ENCODE results near the gene TBCD. TPM values are rescaled to one million over a fixed set of nuclear protein-coding genes. Genes with fewer than 3 reads are reported as not detected.

The TBCD gene
- total RNA-seq, 1 experiment from 2014 or later: 17.4 TPM

GRCh38 chr17:82880620-82881323, 128.9 kb downstream of the TBCD start:
- DNase-seq (ENCODE audit: extremely low read depth, low read depth): no peak

DNA sequence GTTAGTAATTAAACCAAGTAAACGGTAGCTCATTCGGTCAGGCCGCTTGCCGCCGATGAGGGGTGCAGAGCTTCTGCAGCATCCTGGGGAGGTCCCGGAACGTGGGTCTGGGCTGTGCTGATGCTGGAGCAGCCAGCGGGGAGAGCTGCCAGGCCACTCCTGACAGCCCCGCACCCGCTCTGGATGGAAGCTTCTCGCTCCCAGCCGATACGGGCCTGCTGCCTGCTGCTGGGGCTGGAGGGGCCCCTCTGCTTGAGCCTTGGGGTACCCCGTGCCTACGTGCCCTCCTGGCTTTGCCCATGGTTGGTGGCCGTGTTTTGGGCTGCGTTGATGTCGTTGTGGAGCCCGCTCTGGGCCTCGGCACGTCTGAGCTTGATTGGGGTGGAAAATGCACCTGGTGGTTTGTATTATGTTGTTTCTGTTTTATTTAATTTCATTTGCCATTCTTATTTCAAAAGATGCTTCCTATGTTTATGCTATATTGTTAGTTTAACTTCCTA, 129.5 kb downstream of the TBCD start:
- no peak for DNase-seq (ENCODE audit: extremely low read depth, low read depth)

- no peak for DNase-seq (ENCODE audit: extremely low read depth, low read depth)
Measured at GRCh38 chr17:82881900-82882714, 130.2 kb downstream of the TBCD start.

DNA sequence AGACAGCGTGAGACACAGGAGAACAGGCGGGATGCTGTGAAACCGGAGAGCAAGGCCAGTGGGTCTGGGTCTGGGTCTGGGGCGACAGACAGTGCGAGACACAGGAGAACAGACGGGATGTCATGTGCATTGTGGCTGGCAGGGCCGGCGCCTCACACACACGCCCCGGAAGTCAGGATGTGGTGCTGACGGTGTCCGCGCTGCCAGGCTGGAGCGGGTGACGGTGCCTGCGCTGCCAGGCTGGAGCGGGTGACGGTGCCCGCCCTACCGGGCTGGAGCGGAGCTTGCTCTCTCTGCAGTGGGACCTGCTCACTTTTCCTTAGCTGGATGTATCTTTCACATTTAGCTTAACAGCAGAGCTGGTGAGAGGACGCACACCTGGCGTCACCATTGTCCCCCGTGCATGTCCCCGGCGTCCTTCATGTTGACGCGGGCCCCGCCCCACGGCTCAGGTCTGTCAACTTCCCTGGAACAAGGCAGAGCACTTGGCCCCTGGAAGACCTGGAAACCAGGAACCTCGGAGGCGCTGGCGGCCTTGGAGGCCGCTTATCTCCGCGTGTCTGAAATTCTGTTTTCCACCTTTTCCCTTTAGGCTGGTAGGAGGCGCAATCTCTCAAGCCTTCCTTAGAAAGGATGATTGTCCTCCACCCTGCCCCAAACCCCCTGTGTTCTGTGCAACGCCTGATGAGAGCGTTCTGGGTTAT, 131.0 kb downstream of the TBCD start:
- DNase-seq (ENCODE audit: extremely low read depth, low read depth): no peak

GRCh38 chr17:82883419-82884031, 131.7 kb downstream of the TBCD start:
- no peak for DNase-seq (ENCODE audit: extremely low read depth, low read depth)

DNA sequence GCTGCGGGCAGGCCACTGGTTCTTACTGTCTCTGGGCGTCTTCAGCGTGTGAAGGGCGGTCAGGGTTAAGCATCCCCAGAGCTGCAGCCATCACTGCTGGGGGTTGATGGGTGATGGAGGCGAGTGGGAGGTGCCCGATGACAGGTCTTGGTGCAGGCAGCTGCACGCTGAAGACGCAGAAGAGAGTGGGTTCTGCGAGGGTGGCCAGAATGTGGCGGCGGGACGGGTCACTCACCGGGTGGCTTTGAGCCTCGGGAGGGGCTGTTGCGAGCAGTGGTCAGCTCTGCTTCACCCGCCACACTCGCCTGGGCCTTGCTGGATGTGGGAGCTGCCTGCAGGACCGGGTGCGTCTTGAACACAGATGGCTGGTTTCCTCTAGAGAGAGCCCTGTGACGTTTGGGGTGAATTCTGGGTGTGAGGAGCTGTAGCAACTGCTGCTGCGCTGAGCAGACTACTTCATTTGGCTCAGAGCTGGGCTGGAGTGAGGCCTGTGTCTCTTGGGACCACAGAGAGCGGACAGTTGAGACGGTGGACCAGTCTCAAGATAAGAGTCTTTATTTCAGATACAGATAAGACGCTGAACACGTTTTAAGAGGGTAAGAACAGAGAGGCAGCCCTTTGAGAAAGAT, 132.6 kb downstream of the TBCD start:
- DNase-seq (ENCODE audit: extremely low read depth, low read depth): no peak

DNA sequence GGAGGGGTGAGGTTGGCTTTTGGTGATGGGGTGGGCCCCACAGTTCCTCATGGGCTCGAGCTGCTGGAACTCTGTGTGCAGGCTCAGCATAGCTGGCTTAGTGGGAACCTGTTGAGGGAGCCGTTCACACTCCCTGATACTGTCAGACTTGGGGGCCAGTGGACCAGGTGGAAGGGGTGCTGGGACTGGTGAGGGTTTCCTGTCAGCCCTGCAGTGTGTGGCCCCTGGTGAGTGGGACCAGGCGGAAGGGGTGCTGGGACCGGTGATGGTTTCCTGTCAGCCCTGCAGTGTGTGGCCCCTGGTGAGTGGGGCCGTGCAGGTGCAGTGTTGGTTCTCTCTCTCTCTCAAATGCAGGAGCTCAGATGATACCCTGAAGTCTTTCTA, 133.1 kb downstream of the TBCD start:
- no peak for DNase-seq (ENCODE audit: extremely low read depth, low read depth)

GRCh38 chr17:82887255-82888164, 135.6 kb downstream of the TBCD start:
- no peak for DNase-seq (ENCODE audit: extremely low read depth, low read depth)

- no peak for DNase-seq (ENCODE audit: extremely low read depth, low read depth)
Measured at GRCh38 chr17:82888583-82889495, 137.0 kb downstream of the TBCD start.

DNA sequence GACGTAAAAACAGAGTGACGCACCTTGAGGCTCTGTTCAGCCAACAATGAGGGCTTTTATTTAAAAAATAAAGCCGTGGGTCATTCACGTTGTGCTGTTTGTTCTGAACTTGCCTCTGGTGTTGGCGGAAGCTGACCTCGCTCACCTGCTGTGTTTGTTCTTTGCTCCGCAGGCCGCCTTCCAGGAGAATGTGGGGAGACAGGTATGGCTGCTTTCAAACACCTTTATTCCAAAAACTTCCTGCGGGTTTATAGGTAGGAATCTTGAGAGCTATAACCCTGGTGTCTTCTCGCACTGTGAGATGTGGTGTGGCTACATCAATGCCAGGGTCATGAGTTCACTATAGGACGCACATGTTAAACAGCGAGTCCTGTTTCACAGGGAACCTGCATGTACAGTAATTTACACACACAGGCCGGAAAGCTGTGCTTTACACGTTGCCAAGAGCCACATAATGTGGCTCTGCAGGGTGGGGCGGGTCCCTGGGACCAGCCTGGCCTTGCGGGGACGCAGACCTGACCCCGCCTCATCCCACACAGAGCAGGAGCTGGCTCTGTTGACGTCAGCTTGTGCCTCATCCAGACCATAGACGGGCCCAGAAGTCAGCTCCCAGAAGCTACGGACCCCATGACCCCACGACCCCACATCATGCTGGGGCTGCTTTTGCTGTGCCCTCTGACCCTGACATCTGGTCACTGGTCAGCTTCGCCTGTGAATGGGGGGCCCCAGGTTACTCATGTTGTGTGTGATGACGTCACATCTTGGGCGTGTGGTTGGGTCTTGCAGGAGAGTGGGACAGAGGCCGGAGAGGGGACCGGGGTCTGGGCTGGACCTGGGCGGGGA, 137.9 kb downstream of the TBCD start:
- no peak for DNase-seq (ENCODE audit: extremely low read depth, low read depth)

- DNase-seq (ENCODE audit: extremely low read depth, low read depth): no peak
Measured at GRCh38 chr17:82890339-82890730, 138.5 kb downstream of the TBCD start.

- DNase-seq (ENCODE audit: extremely low read depth, low read depth): no peak
Measured at GRCh38 chr17:82890926-82891678, 139.2 kb downstream of the TBCD start.

- DNase-seq (ENCODE audit: extremely low read depth, low read depth): no peak
Measured at GRCh38 chr17:82891911-82892310, 140.0 kb downstream of the TBCD start.

DNA sequence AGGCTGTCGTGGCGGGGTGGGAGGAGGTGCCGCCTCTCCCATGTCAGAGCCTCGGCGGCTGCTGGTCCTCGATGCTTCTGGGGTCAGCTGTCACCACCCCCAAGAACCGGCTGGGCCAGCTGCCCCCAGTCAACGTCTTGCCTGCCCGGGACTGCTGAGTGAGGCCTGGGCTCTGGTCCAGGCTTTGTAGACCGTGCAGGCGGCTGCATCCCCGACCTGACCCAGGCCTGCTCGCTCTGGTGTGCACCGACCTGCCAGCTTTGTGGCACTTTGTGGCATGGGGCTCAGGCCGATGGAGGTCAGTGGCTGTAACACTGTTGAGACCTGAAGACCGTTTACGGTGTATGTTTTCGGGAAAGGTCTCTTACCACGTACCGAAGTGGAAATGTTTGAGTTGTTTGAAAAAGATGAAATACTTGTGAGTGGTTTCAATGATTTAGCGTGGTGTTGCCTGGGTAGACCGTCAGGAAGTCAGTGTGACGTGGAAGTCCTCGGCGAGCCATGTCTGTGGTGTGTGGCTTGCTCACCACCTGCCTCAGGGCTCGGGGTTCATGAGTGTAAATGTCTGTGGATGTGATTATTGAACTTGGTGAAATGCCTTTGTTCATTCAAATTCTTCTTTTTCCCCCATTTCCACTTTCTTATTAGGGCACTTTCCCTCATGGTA, 141.2 kb downstream of the TBCD start:
- DNase-seq (ENCODE audit: extremely low read depth, low read depth): no peak

DNA sequence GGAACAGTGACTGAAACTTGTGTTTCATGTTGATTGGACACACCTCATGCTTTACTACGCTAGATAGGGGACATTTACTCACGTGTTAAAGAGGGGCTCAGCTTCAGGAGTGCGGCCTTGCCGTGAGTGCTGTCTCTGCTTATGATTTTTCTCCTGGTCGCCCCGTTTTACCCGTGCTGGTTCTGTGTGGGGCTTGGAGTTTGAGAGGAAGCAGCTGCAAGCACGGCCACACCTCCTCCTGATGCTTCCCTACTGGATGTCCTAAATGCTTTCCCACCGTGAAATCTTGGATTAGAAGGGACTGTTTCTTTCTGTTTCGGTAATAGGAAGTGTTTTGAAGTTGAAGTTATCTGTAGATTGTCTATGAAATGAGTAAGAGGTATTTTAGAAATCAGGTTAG, 141.9 kb downstream of the TBCD start:
- DNase-seq (ENCODE audit: extremely low read depth, low read depth): no peak

GRCh38 chr17:82894389-82894788, 142.5 kb downstream of the TBCD start:
- no peak for DNase-seq (ENCODE audit: extremely low read depth, low read depth)

All from NCI-H460 (cell line).